Fibroblast of upper back skin (primary cell): ENCODE data around the gene CANT1.

Experiments used
- DNase-seq: peaks from one replicate; pipeline ENCODE4 v3.0.0-alpha.2; 2013

The CANT1 gene

GRCh38 chr17:79007504-79008381 lies 1.8 kb downstream of the CANT1 start:
- DNase-seq = no peak

DNA sequence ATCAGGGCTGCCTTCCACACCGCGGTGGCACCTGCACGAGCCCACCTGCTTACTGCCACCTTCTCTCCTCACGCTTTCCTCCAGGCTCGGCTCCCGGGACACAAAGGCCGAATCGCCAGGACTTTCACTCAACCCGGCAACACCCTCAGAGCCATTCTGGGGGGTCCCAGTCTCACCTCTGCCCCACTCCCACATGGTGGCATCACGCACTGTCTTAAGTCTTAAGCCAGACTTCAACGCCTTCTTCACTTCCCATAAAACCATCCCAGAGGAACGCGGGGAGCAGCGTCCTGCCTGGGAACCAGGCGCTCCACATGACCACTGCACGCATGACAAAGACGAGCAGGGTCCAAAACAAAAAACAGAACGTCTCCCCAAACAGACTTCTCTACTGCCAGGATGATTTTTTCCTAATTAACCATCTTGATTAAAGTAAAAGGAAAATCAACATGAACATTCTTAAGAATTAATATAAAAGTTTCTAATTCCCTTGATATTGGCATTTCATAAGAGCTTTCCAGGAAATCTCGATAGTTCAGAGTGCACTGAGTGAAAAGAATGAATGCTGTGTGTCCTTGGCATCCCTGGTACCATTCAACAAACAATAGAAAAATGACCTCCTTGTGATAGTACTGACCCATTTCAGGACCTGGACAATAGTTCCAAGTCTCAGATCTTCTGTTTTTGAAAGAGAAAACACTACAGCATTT lies 2.6 kb downstream of the CANT1 start:
- DNase-seq = no peak

GRCh38 chr17:79006046-79006445 lies 3.5 kb downstream of the CANT1 start:
- no peak for DNase-seq

GRCh38 chr17:79005063-79005861 lies 4.3 kb downstream of the CANT1 start:
- DNase-seq = no peak

DNA sequence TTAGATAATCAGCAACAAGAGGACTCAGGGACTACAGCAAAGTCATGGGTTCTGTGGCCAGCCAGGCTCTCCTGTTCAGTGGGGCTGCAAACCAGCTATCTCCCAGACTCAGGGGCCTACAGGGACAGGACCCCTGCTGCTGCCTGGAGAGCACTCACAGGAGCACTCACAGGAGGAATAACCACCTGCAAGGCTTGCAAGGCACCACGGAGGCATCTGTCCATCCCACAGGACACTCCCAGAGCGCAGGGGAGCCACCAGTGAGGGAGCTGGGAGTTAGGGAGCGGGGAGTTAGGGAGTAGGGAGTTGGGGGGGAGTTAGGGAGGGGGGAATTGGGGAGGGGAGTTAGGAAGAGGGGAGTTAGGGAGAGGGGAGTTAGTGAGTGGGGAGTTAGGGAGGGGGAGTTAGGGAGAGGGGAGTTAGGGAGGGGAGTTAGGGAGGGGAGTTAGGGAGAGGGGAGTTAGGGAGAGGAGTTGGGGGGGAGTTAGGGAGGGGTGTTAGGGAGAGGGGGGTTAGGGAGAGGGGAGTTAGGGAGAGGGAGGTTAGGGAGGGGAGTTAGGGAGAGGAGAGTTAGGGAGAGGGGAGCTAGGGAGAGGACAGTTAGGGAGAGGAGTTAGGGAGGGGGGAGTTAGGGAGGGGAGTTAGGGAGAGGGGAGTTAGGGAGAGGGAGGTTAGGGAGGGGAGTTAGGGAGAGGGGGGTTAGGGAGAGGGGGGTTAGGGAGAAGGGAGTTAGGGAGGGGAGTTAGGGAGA lies 5.7 kb downstream of the CANT1 start:
- DNase-seq = no peak

GRCh38 chr17:79002796-79003593 lies 6.6 kb downstream of the CANT1 start:
- no peak for DNase-seq

GRCh38 chr17:79002291-79002690 lies 7.3 kb downstream of the CANT1 start:
- no peak for DNase-seq

GRCh38 chr17:79001190-79002020 lies 8.2 kb downstream of the CANT1 start:
- no peak for DNase-seq

DNA sequence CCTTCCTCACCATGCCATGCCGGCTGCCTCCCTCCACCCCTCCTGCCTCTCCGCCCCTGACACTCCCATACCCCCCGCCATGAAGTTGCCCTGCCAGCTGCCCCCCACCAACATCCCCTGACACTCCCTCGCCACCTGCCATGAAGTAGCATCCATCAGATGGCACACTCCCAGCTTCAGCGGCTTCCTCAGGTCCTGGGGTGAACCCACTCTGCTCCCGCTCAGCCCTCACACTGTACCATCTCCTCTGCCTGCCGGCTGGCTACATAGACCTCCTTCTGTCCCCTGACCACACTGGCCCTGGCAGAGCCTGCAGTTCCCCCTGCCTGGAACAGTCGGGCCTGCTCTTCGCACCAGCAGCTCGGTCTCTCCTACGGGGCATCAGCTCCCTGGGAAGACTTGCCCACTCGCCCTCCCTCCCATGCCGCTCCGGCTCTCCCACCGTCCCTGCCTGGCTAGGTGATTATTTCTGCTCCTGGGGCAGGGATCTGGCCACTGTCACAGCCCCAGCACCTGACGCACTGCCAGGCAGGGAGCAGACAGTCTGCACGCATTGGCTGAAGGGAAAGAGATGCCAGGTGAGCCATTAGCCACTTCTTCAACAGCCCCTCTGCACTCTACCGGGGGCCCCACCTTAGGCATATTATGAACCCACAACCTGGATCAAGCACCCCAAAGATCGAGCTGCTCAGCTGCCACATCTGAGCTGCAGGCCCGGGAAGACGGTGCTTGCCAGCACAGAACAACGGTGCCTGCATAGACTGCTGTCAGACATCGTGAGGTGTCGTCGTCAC lies 9.0 kb downstream of the CANT1 start:
- DNase-seq = no peak

- DNase-seq = no peak
These were observed 9.6 kb downstream of the CANT1 start for GRCh38 chr17:78999947-79000395.

DNA sequence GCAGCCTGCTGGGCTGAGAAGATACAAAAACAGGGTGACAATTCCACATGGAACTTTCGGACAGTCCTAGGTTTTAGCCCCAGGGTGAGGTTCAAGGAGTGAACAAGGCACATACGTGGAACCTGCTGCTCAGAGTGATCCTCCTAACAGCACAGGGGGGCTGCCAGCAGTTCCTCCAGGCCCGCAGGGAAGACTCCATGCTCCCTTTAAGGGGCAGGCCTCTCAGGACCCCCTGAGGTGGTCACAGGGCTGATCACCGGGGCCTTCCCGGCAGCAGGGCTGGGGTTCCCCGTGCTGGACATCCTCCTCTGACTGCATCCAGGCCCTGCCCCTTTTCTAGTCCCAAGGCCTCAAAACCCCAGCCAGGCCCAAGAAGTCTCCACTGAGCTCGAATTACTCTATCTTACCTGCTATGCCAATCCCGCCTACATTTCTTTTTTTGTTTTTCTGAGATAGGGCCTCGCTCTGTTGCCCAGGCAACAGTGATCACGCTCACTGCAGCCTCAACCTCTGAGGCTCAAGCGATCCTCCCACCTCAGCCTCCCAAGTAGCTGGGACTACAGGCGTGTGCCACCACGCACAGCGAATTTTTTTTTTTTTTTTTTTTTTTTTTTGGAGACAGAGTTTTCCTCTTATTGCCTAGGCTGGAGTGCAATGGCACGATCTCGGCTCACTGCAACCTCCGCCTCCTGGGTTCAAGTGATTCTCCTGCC lies 10.4 kb downstream of the CANT1 start:
- no peak for DNase-seq

- DNase-seq = no peak
These were observed 11.1 kb downstream of the CANT1 start for GRCh38 chr17:78998311-78999055.

DNA sequence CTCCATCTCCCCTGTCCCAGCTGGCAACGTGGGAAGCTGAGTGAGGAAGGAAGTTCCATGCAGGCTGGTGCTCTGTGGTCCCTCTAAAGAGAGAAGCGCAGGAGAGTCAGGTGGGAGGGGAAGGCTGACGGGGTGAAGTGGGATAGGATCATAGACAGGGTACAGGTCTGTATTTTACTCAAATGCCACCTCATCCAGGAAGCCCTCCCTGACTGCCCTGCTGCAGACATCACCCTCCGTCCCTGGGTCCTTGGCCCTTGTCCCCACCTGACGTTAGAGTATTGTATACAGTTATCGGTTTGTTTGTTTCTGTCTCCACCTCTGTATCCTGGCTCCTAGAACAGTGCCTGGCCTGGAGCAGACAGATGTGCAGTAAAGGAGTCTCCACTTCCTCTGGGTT lies 11.7 kb downstream of the CANT1 start:
- no peak for DNase-seq

- DNase-seq = no peak
These were observed 12.3 kb downstream of the CANT1 start for GRCh38 chr17:78997231-78997741.

DNA sequence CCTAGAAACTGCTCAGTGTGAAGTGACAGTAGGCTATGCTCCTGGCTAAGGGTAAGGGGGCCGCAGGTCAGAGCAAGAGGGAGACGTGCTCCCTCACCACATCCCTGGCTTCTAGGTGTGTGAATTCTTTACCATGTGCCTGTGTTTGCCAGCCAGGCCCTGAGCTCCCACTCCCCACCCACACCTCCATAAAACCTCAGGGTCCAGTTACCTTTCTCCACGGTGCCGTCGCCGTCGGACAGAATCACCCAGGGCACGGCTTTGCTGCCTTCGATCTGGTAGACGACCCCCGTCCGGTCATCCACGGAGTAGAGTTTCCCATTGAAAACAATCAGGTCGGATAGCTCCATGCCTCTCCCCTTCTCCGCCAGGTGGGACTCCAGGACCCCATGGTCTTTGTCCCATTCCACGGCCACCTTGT lies 12.8 kb downstream of the CANT1 start:
- no peak for DNase-seq

- DNase-seq = no peak
These were observed 13.7 kb downstream of the CANT1 start for GRCh38 chr17:78995761-78996451.

- DNase-seq = no peak
These were observed 14.4 kb downstream of the CANT1 start for GRCh38 chr17:78995022-78995760.
